Umbilical cord (tissue), 2 donors: Measurements from ENCODE around the gene MPDU1. TPM values are rescaled to one million over a fixed set of nuclear protein-coding genes. Genes with fewer than 3 reads are reported as not detected.
"Not testable (repeated sequence)": the region's sequence is repeated elsewhere in the genome, so short reads cannot be mapped to it uniquely, and the experiment has no call there.

ENCODE experiments used
- DNase-seq: peaks from one replicate; pipeline ENCODE4 v3.0.0-alpha.2; 2015; ENCODE audit warnings: low spot score
- total RNA-seq: library from RNA; depleted of rRNA; stranded (reverse); fragments of >200 nt; gene quantifications from one replicate; pipeline ENCODE4 v1.2.3, GENCODE V29; 2014; ENCODE audit warnings: low replicate concordance; ENCODE audit not compliant: insufficient read depth

Gene MPDU1
- total RNA-seq, 1 donor from 2014 or later: 38.0 TPM

- DNase-seq: no peak
Observed at GRCh38 chr17:7580604-7581575, 2.8 kb upstream of the MPDU1 start.

GRCh38 chr17:7582396-7583252 lies 1.0 kb upstream of the MPDU1 start:
- no peak for DNase-seq

GRCh38 chr17:7586673-7587419 lies 3.2 kb downstream of the MPDU1 start:
- no peak for DNase-seq

- no peak for DNase-seq
Observed at GRCh38 chr17:7587420-7588151, 3.9 kb downstream of the MPDU1 start.

GRCh38 chr17:7588553-7589203 lies 5.0 kb downstream of the MPDU1 start:
- no peak for DNase-seq

- peak; percentile 87 for DNase-seq
Observed at GRCh38 chr17:7589204-7589868, 5.7 kb downstream of the MPDU1 start.

- no peak for DNase-seq
Observed at GRCh38 chr17:7589891-7590691, 6.4 kb downstream of the MPDU1 start, which contains the start of gene SOX15. TSS of gene SOX15 (minus strand) at chr17:7590094. CDS start at chr17:7589676, 418 bp downstream.

GRCh38 chr17:7590743-7591142 lies 7.1 kb downstream of the MPDU1 start:
- DNase-seq: peak; percentile 35

- DNase-seq: no peak
Observed at GRCh38 chr17:7591596-7591995, 7.9 kb downstream of the MPDU1 start.

GRCh38 chr17:7592422-7593021 lies 8.9 kb downstream of the MPDU1 start:
- DNase-seq: no peak

- no peak for DNase-seq
Observed at GRCh38 chr17:7593296-7593695, 9.6 kb downstream of the MPDU1 start.

- DNase-seq: not testable (repeated sequence)
Observed at GRCh38 chr17:7597561-7597960, 13.9 kb downstream of the MPDU1 start.

GRCh38 chr17:7606280-7606679 lies 22.6 kb downstream of the MPDU1 start:
- no peak for DNase-seq

- DNase-seq: no peak
Observed at GRCh38 chr17:7610641-7611040, 27.0 kb downstream of the MPDU1 start.

GRCh38 chr17:7611635-7612293 lies 28.1 kb downstream of the MPDU1 start:
- DNase-seq: no peak

GRCh38 chr17:7612294-7612640 lies 28.6 kb downstream of the MPDU1 start:
- no peak for DNase-seq

GRCh38 chr17:7613769-7614424 lies 30.2 kb downstream of the MPDU1 start:
- DNase-seq: no peak
